ENCODE data around the gene GOLGA1.

- TF ChIP-seq CTCF (IDR thresholded peaks at IDR 0.05 in 2 of 3, conservative IDR thresholded peaks at IDR 0.05 in 1 of 3; ENCODE audit: control insufficient read depth in 2 of 3, extremely low read depth in 1 of 3, insufficient read depth in 1 of 3, low read depth in 3 of 3, low read length in 3 of 3) (no peak), POLR2A (IDR thresholded peaks at IDR 0.05; ENCODE audit: low read depth, low read length) (no peak), RAD21 (IDR thresholded peaks at IDR 0.05; ENCODE audit: insufficient read depth, low read depth, low read length) (no peak), POLR2AphosphoS5 (IDR thresholded peaks at IDR 0.05; ENCODE audit: low read length) (no peak), KDM1A (IDR thresholded peaks at IDR 0.05; ENCODE audit: borderline replicate concordance) (no peak), EGR1 (IDR thresholded peaks at IDR 0.05; ENCODE audit: borderline replicate concordance in 1 of 2, low read depth in 2 of 2, low read length in 2 of 2) (no peak), CREM (IDR thresholded peaks at IDR 0.05; ENCODE audit: low read depth) (no peak)
Observed at GRCh38 chr9:124849801-124850200, 91.1 kb downstream of the GOLGA1 start.
